Progenitor cell of endocrine pancreas (in vitro differentiated cells): ENCODE measurements around the gene POLA1. TPM values are rescaled to one million over a fixed set of nuclear protein-coding genes. Genes with fewer than 3 reads are reported as not detected.
A peak's percentile ranks its signal among the peaks of the same experiment; 100 is the strongest.

Source experiments
- DNase-seq: peaks from one replicate; pipeline ENCODE4 v3.0.0; 2021; ENCODE audit warnings: low spot score; ENCODE audit not compliant: unreplicated experiment
- H3K27ac Mint-ChIP-seq: 2 replicates; pipeline ENCODE4 v1.8.0; 2021; ENCODE audit warnings: mild to moderate bottlenecking, moderate library complexity, mixed read lengths
- H3K27me3 Mint-ChIP-seq: 2 replicates; pipeline ENCODE4 v1.8.0; 2021; ENCODE audit warnings: mixed read lengths
- H3K36me3 Mint-ChIP-seq: 2 replicates; pipeline ENCODE4 v1.8.0; 2022; ENCODE audit warnings: mixed read lengths; ENCODE audit not compliant: insufficient read depth
- H3K4me1 Mint-ChIP-seq: 2 replicates; pipeline ENCODE4 v1.8.0; 2021; ENCODE audit warnings: low read depth, mixed read lengths
- H3K4me3 Mint-ChIP-seq: 2 replicates; pipeline ENCODE4 v1.8.0; 2021; ENCODE audit warnings: low read depth, mild to moderate bottlenecking, moderate library complexity, mixed read lengths
- H3K9me3 Mint-ChIP-seq: 2 replicates; pipeline ENCODE4 v1.8.0; 2021; ENCODE audit warnings: low read depth, mixed read lengths
- CTCF ChIP-seq: fragments of 200-600 bp; sonication (generic); IDR thresholded peaks from one replicate; pipeline ENCODE4 v1.5.0; 2021; ENCODE audit warnings: antibody characterized with exemption, mild to moderate bottlenecking; ENCODE audit not compliant: unreplicated experiment
- total RNA-seq: library from RNA; stranded (reverse); gene quantifications from 2 replicates; pipeline ENCODE4 v1.2.1, GENCODE V29; 2021

POLA1 gene
- total RNA-seq, 1 donor from 2014 or later: 44.8 TPM

GRCh38 chrX:25013632-25014365 is 320.1 kb downstream of the POLA1 start:
- Mint-ChIP-seq H3K36me3 (no peaks in the 10 kb centered on the region), H3K27ac (no peak overlapping the region), H3K4me3 (peak overlapping the region; percentile 44), H3K27me3 (peaks cover 93% of the 10 kb centered on the region), H3K9me3 (no peaks in the 10 kb centered on the region), H3K4me1 (peaks cover 5% of the 10 kb centered on the region)
- DNase-seq: no peak
- TF ChIP-seq CTCF: no peak

DNA sequence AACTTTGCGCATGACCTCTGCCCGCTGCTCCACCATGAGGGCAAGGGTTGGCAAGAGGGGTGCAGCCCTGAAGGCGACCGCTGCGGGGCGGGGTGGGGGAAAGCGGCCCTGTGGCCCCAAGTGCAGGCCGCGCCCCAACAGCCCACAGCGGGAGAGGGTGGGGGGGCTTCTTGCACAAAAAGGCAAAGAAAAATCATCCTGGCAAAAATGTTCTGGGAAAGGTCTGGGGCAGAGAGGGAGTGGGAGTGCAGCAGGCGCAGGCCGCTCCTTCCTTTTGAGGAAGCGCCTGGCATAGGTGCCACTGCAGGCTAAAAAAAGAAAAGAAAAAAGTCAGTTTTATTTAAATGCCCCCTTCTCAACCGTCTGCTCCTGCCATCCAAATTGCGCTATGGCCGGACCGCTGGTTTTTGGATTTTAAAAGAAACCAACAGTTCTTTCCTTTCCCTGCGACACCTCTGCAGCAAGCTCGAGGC is 320.7 kb downstream of the POLA1 start:
- DNase-seq: no peak
- no peaks in the 10 kb centered on the region for H3K9me3 Mint-ChIP-seq
- no peaks in the 10 kb centered on the region for H3K36me3 Mint-ChIP-seq
- H3K4me3 Mint-ChIP-seq: peak overlapping the region; percentile 33
- peaks cover 6% of the 10 kb centered on the region for H3K4me1 Mint-ChIP-seq
- TF ChIP-seq CTCF: peak; percentile 20
- peaks cover 93% of the 10 kb centered on the region for H3K27me3 Mint-ChIP-seq
- H3K27ac Mint-ChIP-seq: no peak overlapping the region

DNA sequence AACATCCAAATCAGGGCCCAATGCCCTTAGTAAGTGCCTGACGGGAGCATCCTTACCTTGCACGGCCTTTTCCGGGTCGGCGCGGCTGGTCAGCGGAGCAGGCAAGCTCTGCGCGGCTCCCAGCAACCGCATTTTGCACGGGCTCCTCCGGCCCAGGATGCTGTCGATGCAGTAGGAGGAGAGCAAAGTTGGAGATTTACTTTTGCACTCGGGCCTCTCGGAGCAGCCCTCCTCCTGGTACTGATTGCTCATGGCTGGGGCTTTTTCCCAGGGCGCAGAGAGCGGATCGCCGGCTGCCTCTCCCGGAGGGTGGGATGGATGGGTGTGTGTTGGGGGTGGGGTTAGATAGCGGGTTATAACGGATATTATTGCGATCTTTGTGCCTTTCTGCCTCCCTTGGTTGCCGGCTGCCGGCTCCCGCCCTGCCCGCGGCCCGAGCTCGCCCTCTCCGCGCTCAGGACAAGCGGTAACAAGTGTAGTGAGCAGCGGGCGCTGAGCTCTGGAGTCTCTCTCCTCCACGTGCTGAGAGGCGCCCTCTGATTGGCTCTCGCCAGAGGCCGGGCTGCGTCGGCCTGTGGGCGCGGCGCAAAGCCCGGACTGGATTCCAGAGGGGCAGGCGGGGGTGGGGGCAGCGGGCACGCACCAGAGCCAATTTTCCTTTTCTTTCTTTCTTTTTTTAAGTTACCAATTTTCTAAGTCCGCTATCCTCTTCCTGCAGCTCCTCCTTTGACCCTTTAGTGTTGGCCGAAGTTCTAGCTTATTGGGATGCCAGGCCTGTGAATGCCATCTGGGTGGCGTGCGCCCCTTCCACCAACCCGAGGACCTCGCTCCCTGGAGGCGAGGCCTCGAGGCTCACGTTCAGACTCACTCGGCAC is 322.0 kb downstream of the POLA1 start, which contains the start of gene ARX:
ARX (minus strand) TSS at position 480 of the 875 bp plus-strand sequence; CDS start at position 252, 228 bp downstream.
- Mint-ChIP-seq H3K27ac (peak within 1 kb of the TSS; percentile 22), H3K36me3 (no peaks in the 10 kb centered on the region), H3K4me3 (peak within 1 kb of the TSS; percentile 50), H3K4me1 (peaks cover 8% of the 10 kb centered on the region), H3K9me3 (no peaks in the 10 kb centered on the region), H3K27me3 (peaks cover 91% of the 10 kb centered on the region)
- DNase-seq: no peak
- no peak for TF ChIP-seq CTCF

DNA sequence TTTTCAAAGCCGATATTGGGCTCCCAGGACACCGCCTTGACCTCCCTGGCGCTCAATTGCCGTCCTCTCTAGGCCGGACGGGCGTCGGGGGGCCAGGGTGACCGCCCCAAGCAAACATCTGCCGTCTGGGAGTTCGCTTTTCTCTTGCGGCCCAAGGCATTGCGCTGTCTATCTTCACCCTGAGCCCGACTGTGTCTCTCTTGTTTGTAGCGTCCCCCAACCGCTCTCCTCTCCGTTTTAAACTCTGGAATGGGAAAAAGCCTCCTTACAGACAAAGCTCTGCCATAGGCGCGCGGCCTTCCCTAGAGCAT is 322.6 kb downstream of the POLA1 start:
- TF ChIP-seq CTCF: no peak
- Mint-ChIP-seq H3K4me1 (peaks cover 11% of the 10 kb centered on the region), H3K27ac (no peak overlapping the region), H3K4me3 (no peak overlapping the region), H3K36me3 (no peaks in the 10 kb centered on the region), H3K27me3 (peaks cover 89% of the 10 kb centered on the region), H3K9me3 (no peaks in the 10 kb centered on the region)
- DNase-seq: no peak

DNA sequence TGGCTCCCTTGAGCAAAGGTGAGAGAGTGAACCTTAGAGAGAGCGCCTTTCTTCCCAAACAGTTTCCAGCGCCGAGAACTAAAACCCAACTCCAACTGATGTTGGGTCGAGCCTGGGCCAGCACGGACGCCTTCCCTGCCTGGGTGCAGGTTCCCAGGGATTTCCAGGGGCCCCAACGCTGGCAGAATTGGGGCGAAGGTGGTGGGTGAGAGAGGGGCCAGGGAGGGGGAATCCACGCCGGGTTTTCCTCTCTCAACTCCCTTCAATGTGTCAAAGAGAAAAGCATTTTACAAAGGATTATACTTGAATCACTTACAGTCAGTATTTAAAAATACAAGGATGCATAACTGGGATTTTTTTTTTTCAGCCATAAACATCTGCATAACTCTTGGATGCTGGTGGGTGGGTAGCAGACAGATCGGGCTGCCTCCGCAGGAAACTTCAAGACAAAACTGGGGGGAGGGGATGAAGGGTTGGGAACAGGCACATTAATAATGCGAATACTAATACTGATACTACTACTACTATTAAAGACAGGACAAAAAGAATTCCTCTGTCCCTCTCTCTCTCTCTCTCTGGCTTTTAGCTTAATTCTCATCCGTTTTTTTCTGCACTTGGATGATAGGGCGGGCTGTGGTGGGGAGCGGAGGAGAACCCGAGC is 323.4 kb downstream of the POLA1 start:
- H3K9me3 Mint-ChIP-seq: no peaks in the 10 kb centered on the region

More for the DNA sequence above, 323.4 kb downstream of the POLA1 start:
- H3K36me3 Mint-ChIP-seq: no peaks in the 10 kb centered on the region
- no peak overlapping the region for H3K27ac Mint-ChIP-seq
- peak overlapping the region; percentile 53 for H3K4me3 Mint-ChIP-seq
- DNase-seq: no peak
- peaks cover 89% of the 10 kb centered on the region for H3K27me3 Mint-ChIP-seq
- peaks cover 15% of the 10 kb centered on the region for H3K4me1 Mint-ChIP-seq
- TF ChIP-seq CTCF: no peak
